IPS DF 4.7 (cell line): ENCODE results near the gene NXPE3.
"Not testable (repeated sequence)": the region's sequence is repeated elsewhere in the genome, so short reads cannot be mapped to it uniquely, and the experiment has no call there.

Experiments
- DNase-seq: peaks from one replicate; pipeline ENCODE4 v3.0.0-alpha.2; 2013; ENCODE audit warnings: low spot score; ENCODE audit errors: extremely low read depth

The NXPE3 gene

GRCh38 chr3:101851850-101852714, 73.1 kb downstream of the NXPE3 start:
- DNase-seq, result no peak

GRCh38 chr3:101852983-101853840, 74.2 kb downstream of the NXPE3 start:
- no peak for DNase-seq

- DNase-seq, result no peak
Measured at GRCh38 chr3:101853982-101854381, 75.0 kb downstream of the NXPE3 start.

GRCh38 chr3:101854608-101855304, 75.7 kb downstream of the NXPE3 start:
- no peak for DNase-seq

- no peak for DNase-seq
Measured at GRCh38 chr3:101857301-101857741, 78.3 kb downstream of the NXPE3 start.

GRCh38 chr3:101858464-101859030, 79.5 kb downstream of the NXPE3 start:
- no peak for DNase-seq

- DNase-seq, result no peak
Measured at GRCh38 chr3:101859882-101860448, 81.0 kb downstream of the NXPE3 start.

GRCh38 chr3:101861212-101861788, 82.3 kb downstream of the NXPE3 start:
- DNase-seq, result no peak

- DNase-seq, result no peak
Measured at GRCh38 chr3:101861789-101862415, 82.9 kb downstream of the NXPE3 start.

GRCh38 chr3:101862416-101863165, 83.6 kb downstream of the NXPE3 start:
- DNase-seq, result no peak

GRCh38 chr3:101864926-101865325, 85.9 kb downstream of the NXPE3 start:
- not testable (repeated sequence) for DNase-seq

GRCh38 chr3:101865751-101866509, 86.9 kb downstream of the NXPE3 start:
- no peak for DNase-seq

GRCh38 chr3:101867511-101867910, 88.5 kb downstream of the NXPE3 start:
- DNase-seq, result no peak

- no peak for DNase-seq
Measured at GRCh38 chr3:101867996-101868395, 89.0 kb downstream of the NXPE3 start.

GRCh38 chr3:101868534-101869464, 89.8 kb downstream of the NXPE3 start:
- DNase-seq, result no peak

GRCh38 chr3:101870138-101870537, 91.1 kb downstream of the NXPE3 start:
- no peak for DNase-seq

GRCh38 chr3:101873619-101874018, 94.6 kb downstream of the NXPE3 start:
- no peak for DNase-seq

GRCh38 chr3:101876142-101876541, 97.1 kb downstream of the NXPE3 start:
- DNase-seq, result no peak
